Thoracic aorta (tissue), 2 donors: ENCODE measurements around the gene CPNE4. TPM values are rescaled to one million over a fixed set of nuclear protein-coding genes. Genes with fewer than 3 reads are reported as not detected.

Experiments
- ATAC-seq: fragments of 150-250 bp; one replicate; pipeline ENCODE4 v1.8.0; 2017; ENCODE audit warnings: low read depth; ENCODE audit not compliant: insufficient number of reproducible peaks, low FRiP score
- DNase-seq: peaks from one replicate; pipeline ENCODE4 v3.0.0-alpha.2; 2020; ENCODE audit warnings: low spot score
- H3K27ac ChIP-seq, 2 donors: fragments of 200-600 bp; sonication (generic); 1 replicate in 1 of 2; 2 replicates in 1 of 2; pipeline ENCODE4 v1.5.1; 2016; ENCODE audit warnings: mild to moderate bottlenecking in 2 of 2, moderate library complexity in 2 of 2
- H3K27me3 ChIP-seq: fragments of 200-600 bp; sonication (generic); replicated peaks from 2 replicates; pipeline ENCODE4 v1.6.0; 2016; ENCODE audit warnings: mild to moderate bottlenecking; ENCODE audit not compliant: insufficient read depth
- H3K36me3 ChIP-seq: fragments of 200-600 bp; sonication (generic); one replicate; pipeline ENCODE4 v1.5.1; 2016
- H3K4me1 ChIP-seq, 2 donors: fragments of 200-600 bp; sonication (generic); 1 replicate in 1 of 2; 2 replicates in 1 of 2; pipeline versions ENCODE4 v1.5.1 to v1.6.0; 2016; ENCODE audit warnings: low read depth in 2 of 2, mild to moderate bottlenecking in 1 of 2; ENCODE audit not compliant: control insufficient read depth in 1 of 2
- H3K4me3 ChIP-seq: fragments of 200-600 bp; sonication (generic); 2 replicates; pipeline ENCODE4 v1.5.1; 2016; ENCODE audit warnings: mild to moderate bottlenecking
- H3K9me3 ChIP-seq: fragments of 200-600 bp; sonication (generic); 2 replicates; pipeline ENCODE4 v1.5.1; 2016
- CTCF ChIP-seq: fragments of 200-600 bp; sonication (generic); IDR thresholded peaks from one replicate; pipeline ENCODE4 v1.5.1; 2019; ENCODE audit warnings: antibody characterized with exemption
- total RNA-seq, 2 donors: library from RNA; depleted of rRNA; stranded (reverse); fragments of >200 nt; gene quantifications; one replicate each; pipeline versions ENCODE4 v1.1.0 to v1.2.3, GENCODE V29; 2016

CPNE4 gene
- total RNA-seq, 2 donors from 2014 or later, result 0.54 to 4.9 TPM

GRCh38 chr3:132033471-132033870 is 1.3 kb downstream of the CPNE4 start:
- Histone ChIP-seq H3K4me1 (peaks cover 3 to 12% of the 10 kb centered on the region in 2 donors), H3K36me3 (no peaks in the 10 kb centered on the region), H3K4me3 (peak overlapping the region; percentile 71), H3K27me3 (no peaks in the 10 kb centered on the region), H3K27ac (no peak overlapping the region), H3K9me3 (no peaks in the 10 kb centered on the region)
- ATAC-seq, result no peak
- no peak for DNase-seq
- TF ChIP-seq CTCF, result no peak

- Histone ChIP-seq H3K4me1 (peaks cover 3 to 12% of the 10 kb centered on the region in 2 donors), H3K36me3 (no peaks in the 10 kb centered on the region), H3K27me3 (no peaks in the 10 kb centered on the region), H3K27ac (no peak overlapping the region), H3K9me3 (no peaks in the 10 kb centered on the region), H3K4me3 (no peak overlapping the region)
- ATAC-seq (no peak), DNase-seq (no peak)
- TF ChIP-seq CTCF, result no peak
Measured at GRCh38 chr3:132032959-132033358, 1.9 kb downstream of the CPNE4 start.

- TF ChIP-seq CTCF, result peak; percentile 76
- no peak overlapping the region for H3K4me3 ChIP-seq
- no peaks in the 10 kb centered on the region for H3K9me3 ChIP-seq
- ATAC-seq (peak; percentile 63), DNase-seq (peak; percentile 50)
- peaks cover 0 to 9% of the 10 kb centered on the region in 2 donors for H3K4me1 ChIP-seq
- H3K27me3 ChIP-seq, result no peaks in the 10 kb centered on the region
- no peak overlapping the region for H3K27ac ChIP-seq
- no peaks in the 10 kb centered on the region for H3K36me3 ChIP-seq
Measured at GRCh38 chr3:132029182-132029902, 5.5 kb downstream of the CPNE4 start.

GRCh38 chr3:132022914-132023313 is 11.9 kb downstream of the CPNE4 start:
- no peak for DNase-seq
- no peaks in the 10 kb centered on the region for H3K36me3 ChIP-seq
- no peak overlapping the region for H3K4me3 ChIP-seq
- no peaks in the 10 kb centered on the region for H3K27me3 ChIP-seq
- no peaks in the 10 kb centered on the region for H3K4me1 ChIP-seq
- no peaks in the 10 kb centered on the region for H3K9me3 ChIP-seq
- no peak for TF ChIP-seq CTCF
- H3K27ac ChIP-seq, result no peak overlapping the region
- ATAC-seq, result no peak

- H3K4me1 ChIP-seq, result no peaks in the 10 kb centered on the region
- H3K27ac ChIP-seq, result no peak overlapping the region
- TF ChIP-seq CTCF, result no peak
- no peaks in the 10 kb centered on the region for H3K27me3 ChIP-seq
- no peaks in the 10 kb centered on the region for H3K9me3 ChIP-seq
- no peak overlapping the region for H3K4me3 ChIP-seq
- ATAC-seq, result no peak
- H3K36me3 ChIP-seq, result no peaks in the 10 kb centered on the region
- no peak for DNase-seq
Measured at GRCh38 chr3:132020058-132020457, 14.8 kb downstream of the CPNE4 start.
